ACHN (cell line): ENCODE results near the gene PIEZO2.

Experiments
- DNase-seq: peaks from one replicate; pipeline ENCODE4 v3.0.0-alpha.2; 2015
- in situ Hi-C: cut with HindIII; loops from 2 replicates; pipeline ENCODE4 v1.10.0; 2017; ENCODE audit warnings: low sequenced_read_pairs, low pct_ligation_motif_present, low pct_unique_long_range_greater_than_20kb

The PIEZO2 gene

GRCh38 chr18:11119959-11120587, 29.3 kb downstream of the PIEZO2 start:
- DNase-seq, result no peak
- in situ Hi-C loops, result no loop called here

- DNase-seq, result no peak
- in situ Hi-C loops, result no loop called here
These were observed 29.8 kb downstream of the PIEZO2 start for GRCh38 chr18:11119550-11119949.

GRCh38 chr18:11118051-11118766, 31.2 kb downstream of the PIEZO2 start:
- no peak for DNase-seq
- in situ Hi-C loops, result no loop called here

- no peak for DNase-seq
- in situ Hi-C loops, result no loop called here
These were observed 34.1 kb downstream of the PIEZO2 start for GRCh38 chr18:11115276-11115675.

DNA sequence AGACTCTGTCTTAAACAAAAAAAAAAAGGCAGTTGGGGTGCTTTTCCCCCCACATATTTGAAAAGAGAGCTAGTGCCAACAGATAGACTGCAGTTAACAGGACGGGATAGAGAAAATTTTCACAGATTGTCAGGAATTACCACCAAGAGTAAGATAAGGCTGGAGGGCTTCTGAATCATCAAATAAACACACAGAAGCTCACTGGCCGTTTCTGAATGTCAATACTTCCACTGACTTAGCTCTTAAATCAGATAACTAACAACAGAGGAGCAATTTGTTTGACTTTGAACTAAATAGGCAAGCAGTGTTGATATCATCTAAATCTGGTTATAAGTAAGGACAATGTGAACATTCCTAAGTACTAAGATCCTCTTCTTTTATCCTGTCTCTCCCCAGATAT, 34.7 kb downstream of the PIEZO2 start:
- no peak for DNase-seq
- in situ Hi-C loops, result no loop called here

- in situ Hi-C loops, result no loop called here
- no peak for DNase-seq
These were observed 35.4 kb downstream of the PIEZO2 start for GRCh38 chr18:11113937-11114336.

DNA sequence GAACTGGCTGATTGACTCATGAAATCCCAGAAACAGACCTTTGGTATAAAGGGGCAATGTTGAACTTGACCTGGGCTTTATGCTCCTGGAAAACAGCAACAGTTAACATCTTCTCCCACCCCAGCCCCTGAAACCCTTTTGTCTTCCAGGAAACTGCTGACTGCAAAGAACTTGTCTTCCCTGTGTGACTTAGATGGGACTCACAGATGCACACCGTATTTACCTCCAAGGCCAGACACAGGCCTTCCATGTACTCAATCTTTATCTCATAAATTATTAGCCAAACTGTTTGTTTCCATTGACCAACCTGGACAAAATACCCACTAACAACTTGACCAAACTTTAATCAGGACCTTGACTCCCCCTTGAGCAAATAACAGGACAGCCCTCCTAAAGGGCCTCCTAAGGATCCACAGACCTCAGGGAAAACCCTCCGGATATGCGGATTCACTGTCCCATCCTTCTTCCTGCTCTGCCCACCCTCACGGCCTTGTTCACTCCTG, 36.3 kb downstream of the PIEZO2 start:
- DNase-seq, result no peak
- in situ Hi-C loops, result no loop called here

DNA sequence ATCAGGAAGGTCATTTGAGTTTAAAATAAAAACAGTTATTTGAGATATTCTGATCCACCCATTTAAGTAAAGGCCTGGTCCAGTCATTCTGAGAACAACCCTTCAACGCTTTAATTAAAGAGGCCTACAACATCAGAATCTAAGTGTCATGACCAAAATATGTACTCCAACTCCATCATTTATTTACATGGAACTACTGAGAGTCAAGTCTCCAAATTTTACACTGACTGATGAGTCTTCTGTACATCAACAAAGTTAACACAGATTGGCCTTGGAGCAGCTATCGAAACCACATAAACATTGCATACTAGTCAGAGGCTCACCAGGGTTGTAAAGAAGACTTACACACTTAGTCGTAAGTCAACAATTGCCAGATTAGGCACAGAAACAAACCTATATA, 37.1 kb downstream of the PIEZO2 start:
- in situ Hi-C loops, result no loop called here
- DNase-seq, result no peak

- no peak for DNase-seq
- in situ Hi-C loops, result no loop called here
These were observed 38.9 kb downstream of the PIEZO2 start for GRCh38 chr18:11110509-11110908.

GRCh38 chr18:11108947-11109346, 40.4 kb downstream of the PIEZO2 start:
- no peak for DNase-seq
- in situ Hi-C loops, result no loop called here

GRCh38 chr18:11106894-11107293, 42.5 kb downstream of the PIEZO2 start:
- no peak for DNase-seq
- in situ Hi-C loops, result no loop called here

GRCh38 chr18:11105463-11105862, 43.9 kb downstream of the PIEZO2 start:
- DNase-seq, result no peak
- in situ Hi-C loops, result no loop called here

DNA sequence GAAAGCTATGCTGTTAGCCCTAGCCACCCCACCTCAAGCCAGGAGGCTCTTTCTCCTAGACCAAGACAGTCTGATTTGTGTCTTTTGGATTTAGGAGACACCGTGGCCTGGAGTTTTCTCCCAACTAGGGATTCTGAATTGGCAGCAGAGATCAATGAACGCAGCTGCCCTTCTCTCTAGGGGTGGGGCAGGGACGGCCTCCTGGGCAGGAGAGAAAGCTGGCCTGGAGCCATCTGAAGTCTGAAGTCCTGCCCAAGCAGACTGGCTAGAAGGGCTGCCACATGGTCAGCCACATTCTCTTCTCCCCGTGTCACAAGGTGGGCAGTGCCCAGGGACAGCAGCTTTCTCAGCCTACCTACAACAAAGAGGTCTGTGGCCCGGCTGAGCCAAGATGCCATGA, 45.1 kb downstream of the PIEZO2 start:
- in situ Hi-C loops, result no loop called here
- no peak for DNase-seq

DNA sequence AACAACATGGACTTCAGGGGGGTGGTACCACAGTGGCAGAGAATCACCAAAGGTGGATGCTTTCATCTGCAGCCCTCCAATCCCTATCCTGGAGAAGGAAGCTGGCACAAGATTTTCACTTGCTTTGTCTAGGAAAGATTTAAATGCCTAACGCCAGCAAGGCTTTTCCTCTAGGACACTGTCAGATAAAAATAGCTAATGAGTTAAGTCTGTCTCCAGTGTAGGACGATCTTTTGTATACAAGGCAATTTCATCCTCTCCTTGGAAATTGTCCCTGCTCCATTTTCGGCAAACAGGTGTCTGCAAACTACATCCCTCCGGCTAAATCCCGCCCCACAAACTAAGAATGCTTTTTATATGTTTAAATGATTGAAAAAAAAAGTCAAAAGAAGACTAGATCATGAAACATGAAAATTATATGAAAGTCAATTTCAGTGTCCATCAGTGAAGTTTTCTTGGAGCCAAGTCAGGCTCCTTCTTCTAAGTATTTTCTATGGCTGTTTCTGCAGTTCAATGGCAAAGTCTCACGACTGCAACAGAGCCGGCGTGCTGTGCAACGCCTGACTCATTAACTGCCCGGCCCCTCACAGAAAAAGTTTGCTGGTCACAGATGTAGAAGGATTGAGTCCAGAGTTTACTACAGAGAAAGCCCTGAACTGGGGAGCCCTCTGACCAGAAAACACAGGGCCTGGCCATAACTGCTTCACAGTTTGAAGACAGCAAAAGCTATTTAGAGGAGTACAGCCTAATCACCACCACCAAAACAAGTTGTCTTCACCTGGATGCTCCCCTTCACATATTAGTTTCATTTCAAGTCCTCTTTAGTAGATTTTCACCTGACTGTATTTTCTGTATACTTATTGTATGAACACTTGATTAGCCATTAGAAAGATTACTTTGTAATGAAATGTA, 52.3 kb downstream of the PIEZO2 start:
- in situ Hi-C loops, result no loop called here
- DNase-seq, result no peak

- in situ Hi-C loops, result no loop called here
- DNase-seq, result no peak
These were observed 53.0 kb downstream of the PIEZO2 start for GRCh38 chr18:11096411-11096810.

- no peak for DNase-seq
- in situ Hi-C loops, result no loop called here
These were observed 53.6 kb downstream of the PIEZO2 start for GRCh38 chr18:11095674-11096293.

GRCh38 chr18:11095211-11095610, 54.2 kb downstream of the PIEZO2 start:
- no peak for DNase-seq
- in situ Hi-C loops, result no loop called here

DNA sequence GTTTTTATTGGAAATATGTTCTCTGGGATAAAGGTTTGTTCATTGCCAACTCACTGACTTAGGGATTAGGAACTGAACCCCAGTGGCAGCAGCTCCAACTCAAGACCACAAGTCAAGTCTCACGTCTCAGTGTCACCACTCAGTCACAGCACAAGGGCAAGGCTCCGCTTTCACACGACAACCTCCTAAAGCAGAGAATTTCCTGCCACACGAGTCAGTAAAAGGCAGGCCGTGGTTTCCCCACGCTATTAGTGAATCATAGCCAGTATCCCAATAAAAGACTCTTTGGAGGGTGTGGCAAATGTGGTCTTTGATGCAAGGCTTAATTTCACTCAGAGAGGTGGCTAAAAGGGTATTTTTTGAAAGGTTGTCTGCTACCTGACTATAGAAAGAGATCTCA, 57.6 kb downstream of the PIEZO2 start:
- DNase-seq, result no peak
- in situ Hi-C loops, result no loop called here
